Activated CD8-positive, alpha-beta memory T cell treated with anti-CD3 and anti-CD28 coated beads for 24 hours (primary cell): ENCODE results near the gene OLFM2.

ENCODE experiments used
- DNase-seq: peaks from one replicate; pipeline ENCODE4 v3.0.0-alpha.2; 2020

The OLFM2 gene

DNA sequence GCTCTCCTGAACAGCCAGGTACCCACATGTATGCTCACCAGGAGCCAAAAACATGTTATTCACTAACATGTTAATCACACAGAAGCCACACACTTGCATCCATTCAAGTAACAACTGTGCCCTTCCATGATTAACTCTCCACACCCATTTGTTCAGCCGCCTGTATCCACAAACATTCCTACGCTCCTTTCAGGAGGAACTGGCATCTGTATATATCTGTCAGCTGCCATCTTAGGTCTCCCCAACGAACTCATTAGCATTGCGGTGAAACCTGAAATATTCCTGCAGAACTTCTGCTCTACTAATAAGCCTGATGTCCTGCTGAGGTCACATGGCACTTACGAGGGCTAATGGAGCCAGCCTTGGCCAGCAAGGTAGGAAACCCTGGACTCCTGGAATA lies 33.0 kb downstream of the OLFM2 start:
- no peak for DNase-seq

DNA sequence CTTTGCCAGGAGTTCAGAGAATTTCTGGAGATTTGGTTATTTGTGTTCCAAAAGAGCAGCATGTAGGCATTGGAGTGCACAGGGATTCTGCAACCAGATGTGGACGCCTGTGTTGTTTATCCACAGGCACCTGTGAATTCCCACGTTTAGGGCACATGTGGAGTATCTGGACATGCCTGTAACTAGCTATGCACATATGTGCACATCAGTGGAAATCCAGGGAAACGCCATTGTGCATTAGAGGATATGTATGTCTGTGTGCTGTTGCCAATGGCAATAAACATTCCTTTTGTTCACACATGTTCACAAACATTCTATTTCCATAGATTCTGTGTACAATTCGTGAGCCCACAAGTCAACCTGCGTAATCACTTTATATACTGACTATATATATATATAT lies 34.7 kb downstream of the OLFM2 start:
- no peak for DNase-seq

DNA sequence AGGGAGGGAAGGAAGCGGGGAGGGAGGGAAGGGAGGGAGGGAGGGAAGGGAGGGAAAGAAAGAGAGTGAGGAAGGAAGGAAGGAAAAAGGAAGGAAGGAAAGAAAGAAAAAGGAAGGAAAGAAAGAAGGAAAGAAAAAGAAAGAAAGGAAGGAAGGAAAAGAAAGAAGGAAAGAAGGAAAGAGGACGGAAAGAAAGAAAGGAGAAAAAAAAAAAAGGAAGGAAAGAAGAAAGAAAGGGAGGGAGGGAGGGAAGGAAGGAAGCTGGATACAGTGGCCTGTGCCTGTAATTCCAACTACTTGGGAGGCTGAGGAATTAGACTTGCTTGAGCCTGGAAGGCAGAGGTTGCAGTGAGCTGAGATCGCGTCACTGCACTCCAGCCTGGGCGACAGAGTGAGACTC lies 35.3 kb downstream of the OLFM2 start:
- DNase-seq = no peak

DNA sequence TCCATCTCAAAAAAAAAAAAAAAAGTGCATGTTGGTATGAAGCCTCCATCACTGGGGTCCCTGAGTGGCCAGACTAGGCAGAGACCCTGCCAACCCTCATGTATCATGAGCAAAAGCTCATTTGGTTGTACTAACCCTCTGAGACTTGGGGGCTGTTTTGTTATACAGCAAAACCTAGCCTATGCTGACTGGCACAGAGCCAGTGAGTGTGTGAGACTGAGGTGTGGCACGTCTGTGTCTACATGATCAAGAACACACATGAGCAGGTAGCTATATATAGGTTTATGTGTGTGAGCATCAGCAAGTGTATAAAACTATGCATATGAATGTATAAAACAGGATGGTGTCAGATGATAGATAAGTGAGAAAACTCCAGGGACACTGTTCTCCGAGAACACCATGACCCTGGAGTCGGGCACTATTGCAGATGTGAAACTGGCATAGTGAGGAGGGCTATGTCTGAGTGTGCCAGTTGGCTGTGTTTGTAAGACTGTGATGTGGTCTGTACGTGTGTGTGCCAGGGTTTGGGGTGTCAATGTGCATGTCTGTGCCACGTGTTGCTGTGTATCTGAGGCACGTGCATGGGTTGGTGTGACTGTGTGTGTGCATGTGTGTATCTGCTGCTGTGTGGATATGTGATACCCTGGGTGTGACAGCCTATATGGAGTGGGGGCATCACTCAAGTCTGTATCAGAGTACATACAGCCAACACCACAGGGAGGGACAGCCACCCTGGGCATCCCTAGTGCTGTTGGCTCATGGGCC lies 44.5 kb downstream of the OLFM2 start:
- DNase-seq = no peak

DNA sequence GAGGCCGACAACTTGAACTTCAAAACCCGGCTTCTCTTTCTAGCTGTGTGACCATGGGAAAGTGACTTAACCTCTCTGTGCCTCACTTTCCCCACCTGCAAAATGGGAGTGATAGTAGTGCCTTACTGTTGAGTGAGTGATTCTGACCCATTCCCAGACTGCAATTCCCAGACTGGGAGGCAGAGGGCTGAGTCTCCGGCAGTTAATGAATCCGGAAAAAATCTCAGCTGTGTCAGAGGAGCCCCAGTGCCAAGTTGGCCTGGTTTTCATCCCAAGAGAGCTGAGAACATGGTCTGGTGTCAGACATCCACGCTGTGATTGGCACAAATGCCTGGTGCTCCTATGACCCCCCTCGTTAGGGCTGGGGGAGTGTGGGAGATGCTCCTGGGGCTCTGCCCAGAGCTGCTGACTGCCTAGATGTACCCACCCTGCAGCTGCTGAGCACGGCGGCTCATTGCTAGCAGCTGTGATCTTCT lies 51.2 kb downstream of the OLFM2 start:
- DNase-seq = no peak

DNA sequence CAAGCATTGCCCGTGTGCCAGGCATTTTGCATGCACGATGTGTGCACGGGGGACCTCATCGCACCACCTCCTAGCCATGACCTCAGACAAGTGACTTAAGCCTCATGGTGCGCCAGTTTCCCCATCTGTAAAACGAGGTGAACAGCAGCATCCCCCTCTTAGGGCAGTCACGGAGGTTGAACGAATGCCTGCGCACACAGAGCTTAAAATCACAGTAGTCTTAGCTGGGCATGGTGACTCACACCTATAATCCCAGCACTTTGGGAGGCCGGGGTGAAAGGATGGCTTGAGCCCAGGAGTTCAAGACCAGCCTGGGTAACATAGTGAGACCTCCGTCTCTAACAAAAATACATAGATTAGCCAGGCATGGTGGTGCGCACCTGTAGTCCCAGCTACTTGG lies 52.6 kb downstream of the OLFM2 start:
- no peak for DNase-seq

DNA sequence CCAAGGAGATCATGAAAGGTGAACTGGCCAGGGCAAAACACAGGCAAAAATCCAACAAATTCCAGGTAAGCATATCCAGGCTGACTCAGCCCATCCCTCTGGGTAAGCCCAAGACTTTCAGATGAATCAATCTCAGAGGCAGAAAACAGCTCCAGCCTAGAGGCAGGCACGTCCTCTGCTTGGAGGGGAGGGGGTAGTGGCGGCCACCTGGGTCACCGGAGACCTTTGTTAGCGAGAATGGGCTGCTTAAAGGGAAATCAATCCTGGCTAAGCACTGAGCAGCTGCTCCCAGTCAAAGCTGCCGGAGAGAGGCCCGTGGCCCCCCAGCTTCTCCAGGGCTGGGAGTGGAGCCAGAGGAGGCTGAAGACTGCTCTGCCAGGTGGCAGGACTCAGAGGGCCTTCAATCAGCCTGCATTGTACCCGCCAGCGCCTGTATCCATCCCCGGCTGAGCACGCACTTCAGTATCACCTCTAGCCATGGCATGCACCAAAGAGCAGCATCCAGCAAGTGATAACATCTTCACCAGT lies 53.0 kb downstream of the OLFM2 start:
- no peak for DNase-seq

DNA sequence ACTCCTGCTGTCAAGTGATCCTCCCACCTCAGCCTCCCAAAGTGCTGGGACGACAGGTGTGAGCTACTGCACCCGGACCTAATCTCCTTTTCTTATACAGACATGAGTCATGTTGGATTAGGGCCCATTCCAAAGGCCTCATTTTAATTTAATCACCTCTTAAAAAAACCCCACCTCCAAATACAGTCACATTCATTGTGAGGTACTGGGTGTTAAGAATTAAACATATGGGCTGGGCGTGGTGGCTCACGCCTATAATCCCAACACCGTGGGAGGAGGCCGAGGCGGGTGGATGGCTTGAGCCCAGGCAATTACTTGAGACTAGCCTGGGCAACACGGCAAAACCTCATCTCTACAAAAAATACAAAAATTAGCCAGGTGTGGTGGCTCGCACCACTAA lies 54.6 kb downstream of the OLFM2 start:
- no peak for DNase-seq

DNA sequence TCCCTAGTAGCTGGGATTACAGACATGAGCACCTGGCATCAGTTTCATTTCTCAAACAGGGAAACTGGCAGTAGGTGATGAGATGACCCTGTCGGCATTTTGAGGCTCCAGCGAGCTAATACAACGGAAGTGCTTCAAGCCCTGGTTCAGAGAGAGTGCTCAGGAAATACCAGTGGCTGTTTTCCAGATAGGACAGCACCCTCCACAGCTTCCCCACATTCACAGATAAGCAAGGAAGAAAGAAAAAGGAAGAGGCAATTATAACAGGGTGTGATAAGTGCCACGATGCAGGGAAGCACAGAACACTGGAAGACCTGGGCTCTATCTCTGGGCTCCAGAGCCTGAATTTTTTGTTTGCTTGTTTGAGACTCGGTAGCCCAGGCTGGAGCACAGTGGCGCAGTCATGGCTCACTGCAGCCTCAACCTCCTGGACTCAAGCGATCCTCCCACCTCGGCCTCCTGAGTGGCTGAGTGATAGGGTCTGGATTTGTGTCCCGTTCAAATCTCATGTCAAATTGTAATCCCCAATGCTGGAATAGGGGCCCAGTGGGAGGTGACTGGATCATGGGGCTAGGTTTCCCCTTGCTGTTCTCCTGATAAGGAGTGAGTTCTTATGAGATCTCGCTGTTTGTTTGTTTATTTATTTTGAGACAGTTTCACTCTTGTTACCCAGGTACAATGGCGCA lies 57.7 kb downstream of the OLFM2 start:
- no peak for DNase-seq

DNA sequence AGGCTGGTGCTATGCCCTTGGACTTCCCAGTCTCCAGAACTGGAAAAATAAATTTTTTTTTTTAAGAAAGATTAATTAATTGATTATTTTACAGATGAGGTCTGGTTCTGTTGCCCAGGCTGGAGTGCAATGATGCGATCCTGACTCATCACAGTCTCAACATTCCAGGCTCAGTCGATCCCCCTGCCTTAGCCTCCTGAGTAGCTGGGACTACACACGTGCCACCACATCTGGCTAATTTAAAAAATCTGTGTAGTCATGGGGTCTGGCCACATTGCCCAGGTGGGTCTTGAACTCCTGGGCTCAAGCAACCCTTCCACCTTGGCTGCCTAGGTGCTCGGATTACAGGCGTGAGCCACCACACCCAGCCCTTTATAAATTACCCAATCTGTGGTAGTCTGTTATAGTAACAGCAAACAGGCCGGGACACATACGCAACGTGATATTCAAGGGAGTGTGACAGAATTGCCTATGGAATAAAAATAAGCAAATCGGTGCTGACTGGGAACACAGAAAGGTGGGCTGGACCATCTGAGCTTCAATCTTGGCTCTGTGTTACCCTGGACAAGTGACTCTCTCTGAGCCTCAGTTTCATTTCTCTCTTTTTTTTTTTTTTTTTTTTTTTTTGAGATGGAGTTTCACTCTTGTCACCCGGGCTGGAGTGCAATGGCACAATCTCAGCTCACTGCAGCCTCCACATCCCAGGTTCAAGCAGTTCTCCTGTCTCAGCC lies 58.4 kb downstream of the OLFM2 start:
- no peak for DNase-seq

DNA sequence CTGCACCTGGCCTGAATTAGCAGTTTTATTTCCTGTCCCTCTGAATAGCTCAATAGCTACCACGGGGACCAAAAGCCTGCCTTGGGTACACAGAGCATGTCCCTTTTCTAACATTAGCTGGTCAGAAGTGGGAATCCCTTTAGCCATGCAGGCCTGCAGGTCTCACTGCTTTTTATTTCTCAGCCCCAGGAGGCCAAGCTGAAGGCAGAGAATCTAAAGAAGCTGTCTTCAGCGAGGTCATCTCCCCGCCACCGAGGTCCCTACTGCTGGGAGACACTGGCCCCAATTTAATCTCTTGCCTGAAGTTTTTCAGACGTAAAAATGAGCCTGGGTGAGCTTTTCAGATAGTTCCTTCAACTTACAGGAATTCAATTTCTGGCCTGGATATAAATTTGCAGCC lies 60.5 kb downstream of the OLFM2 start:
- no peak for DNase-seq

DNA sequence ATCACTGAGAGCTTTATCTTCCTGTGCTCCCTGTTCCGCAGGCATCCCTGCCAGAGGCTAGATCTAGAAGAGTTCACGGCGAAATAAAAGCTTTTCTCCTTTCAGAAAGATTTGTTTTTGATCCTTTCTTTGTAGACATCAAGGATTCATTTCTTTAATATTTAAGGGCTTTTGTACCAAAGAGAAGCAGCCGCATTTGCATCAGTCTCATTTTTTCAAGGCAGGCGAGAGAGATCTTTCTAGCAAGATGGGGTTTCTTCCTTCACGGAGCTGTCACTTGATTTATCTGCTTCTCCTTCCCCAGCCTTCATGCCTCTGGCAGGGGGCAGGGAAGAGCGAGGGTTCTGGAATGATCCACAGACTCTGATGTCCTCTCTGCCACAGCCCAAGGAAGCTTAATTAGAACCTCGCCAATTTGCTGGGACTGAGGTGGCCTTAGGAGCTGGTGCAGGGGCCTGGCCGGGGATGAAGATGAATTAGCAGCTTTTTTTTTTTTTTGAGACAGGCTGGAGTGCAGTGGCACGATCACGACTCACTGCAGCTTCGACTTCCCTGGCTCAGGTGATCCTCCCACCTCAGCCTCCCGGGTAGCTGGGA lies 61.2 kb downstream of the OLFM2 start:
- no peak for DNase-seq

DNA sequence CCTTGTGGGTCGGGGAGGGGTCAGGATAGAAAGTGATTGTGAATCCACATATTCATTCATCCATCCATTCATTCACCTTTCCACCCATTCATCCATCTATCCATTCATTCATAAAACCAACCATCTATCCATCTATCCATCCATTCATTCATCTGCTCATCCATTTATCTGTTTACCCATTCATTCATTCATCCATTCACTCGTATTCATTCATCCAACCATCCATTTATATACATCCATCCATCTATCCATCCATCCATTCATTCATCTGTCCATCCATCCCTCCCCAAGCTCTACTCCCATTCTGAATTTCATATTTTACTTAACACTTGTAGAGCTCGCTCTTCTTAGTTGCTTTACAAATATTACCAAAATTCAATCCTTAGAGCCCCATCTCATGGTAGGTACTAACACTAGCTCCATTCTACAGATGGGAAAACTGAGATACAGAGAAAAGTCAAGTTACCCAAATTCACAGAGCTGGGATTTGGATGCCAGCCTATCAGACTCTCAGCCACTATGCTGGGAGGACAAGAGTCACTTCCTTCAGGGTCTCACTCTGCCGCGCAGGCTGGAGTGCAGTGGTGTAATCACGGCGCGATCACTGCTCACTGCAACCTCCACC lies 63.6 kb downstream of the OLFM2 start:
- no peak for DNase-seq

DNA sequence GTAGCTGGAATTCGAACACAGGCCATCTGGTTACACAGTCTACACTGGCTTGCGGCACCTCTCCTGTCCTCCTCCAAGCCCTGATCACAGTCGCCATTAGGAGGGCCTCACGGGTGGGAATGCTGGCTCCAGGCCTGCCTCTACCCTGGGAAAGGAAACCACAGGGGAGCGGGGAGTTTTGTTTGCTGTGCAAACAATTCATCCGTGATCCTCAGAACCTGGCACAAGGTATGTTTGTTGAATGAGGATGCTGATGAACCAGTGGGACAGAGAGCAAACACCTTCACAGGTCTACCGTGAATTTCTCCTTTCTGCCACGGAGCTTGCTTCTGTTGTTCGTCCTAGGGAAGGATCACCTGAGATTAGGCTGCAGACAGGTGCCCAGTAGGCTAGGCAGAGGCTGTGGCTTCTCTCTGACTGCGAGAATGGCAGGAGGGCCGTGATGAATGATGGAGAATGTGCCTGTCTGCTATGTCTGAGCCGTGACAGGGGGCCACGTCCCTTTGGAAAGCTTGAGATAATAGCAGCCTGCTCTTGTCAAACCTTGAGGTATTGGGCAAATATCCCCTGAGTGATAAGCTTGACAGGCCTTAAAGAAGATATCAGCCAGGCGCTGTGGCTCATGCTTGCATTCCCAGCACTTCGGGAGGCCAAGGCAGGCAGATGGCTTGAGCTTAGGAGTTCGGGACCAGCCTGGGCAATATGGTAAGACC lies 64.5 kb downstream of the OLFM2 start:
- DNase-seq = no peak

DNA sequence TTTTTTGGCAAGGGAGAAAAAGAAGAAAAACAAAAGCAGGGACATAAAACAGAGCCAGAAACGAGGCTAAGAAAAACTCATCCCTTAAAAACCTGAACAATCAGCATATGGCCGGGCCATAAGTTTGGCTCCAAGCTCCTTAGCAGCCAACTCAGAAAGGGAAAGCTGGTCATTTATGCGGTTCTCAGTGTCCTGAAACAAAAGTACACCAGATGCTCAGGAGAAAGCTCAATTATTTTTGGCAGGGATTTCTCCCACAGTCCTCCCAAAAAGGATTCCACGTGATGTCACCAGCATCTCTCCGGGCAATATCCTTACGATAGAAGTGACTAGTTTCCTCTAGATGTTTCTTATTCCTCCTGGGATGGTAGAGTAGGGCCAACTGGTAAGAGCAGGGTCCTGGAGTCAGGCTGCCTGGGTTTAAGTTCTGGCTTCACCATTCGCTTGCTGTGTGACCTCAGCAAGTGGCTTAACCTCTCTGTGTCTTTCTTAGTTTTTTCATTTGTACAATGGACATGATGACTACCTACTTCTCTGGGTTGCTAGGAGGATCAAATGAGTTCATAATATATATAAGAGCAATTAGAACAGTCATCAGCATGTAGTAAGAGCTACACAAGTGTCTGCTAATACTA lies 67.2 kb downstream of the OLFM2 start:
- no peak for DNase-seq

DNA sequence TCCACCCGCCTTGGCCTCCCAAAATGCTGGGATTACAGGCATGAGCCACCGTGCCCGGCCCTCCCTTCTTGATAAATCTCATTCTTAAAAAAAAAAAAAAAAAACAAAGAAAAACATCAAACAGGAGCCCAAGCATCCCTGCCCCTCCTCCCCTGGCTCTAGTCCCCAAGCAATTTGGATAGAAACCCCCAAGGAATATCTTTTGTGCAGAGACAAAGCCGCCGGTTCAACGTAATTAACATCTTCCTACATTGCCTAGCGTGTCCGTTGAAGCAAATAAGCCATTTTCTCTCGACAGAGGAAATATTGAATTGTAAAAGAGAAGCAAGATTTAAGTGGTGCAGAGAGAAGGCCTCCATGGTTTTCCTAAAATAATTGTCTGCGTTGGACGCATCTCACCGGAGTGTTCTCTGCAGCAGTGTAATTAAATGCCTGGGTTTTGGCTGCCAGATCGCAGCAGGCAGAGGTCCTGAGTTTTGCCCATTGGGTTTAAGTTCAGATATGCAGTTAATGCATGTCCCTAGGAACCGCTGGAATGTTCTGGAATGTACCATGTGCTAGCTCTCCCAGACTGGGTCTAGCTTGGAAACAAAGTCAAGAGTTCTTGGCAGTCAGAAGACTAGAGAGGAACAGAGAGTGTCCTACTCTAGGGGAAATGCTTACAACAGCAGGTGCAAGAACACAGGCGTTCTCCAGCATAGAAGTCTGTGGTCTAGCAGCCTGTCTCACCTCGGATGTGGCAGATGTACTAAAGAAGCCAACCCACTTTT lies 70.4 kb downstream of the OLFM2 start:
- no peak for DNase-seq

DNA sequence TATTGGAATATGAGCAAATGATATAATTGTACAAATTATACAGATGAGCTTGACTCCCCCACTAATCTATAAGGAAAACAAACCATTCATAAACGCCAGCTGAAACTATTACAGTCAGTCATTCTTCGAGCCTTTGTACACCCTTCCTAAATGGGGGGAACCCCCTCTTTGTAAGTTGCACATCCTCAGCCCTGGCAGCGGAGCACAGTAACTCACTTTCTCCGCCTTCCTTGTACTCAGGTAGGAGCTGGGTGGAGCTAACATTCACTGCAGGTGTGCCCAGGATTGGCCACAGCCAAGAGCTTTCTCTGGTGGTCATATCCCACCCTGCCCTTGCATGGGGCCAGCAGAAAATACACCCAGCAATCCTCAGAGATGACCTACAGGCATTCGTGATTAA lies 72.6 kb downstream of the OLFM2 start:
- DNase-seq = no peak

DNA sequence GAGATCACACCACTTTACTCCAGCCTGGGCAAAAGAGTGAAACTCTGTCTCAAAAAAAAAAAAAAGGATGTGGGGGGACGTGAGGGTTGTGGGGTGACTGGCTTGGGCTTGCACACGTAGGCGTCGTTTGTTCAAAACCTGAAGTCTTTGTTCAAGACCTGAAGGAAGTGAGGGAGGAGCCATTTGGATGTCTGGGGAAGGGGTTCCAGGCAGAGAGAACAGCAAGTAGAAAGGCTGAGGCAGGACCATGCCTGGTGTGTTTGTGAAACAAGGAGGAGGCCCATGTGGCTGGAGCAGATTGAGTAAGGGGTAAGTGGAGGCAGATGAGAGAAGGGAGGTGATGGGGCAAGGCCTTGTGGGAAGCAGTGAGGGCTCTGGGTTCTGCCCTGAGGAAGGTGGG lies 73.4 kb downstream of the OLFM2 start:
- DNase-seq = no peak

DNA sequence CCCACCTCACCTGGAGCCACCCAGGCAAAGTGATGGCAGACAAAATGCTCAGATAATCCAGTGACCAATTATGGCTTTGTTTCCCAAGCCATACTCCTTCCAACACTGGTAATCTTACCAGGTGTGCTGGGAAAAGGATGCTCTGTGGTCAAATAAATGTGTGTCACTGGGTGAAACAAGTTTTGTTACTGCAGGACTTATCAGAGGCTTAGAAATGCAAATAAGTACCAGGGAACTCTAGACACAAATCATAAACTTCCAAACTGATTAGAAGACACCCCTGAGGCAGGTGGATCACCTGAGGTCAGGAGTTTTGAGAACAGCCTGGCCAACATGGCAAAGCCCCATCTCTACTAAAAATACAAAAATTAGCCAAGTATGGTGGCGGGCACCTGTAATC lies 74.8 kb downstream of the OLFM2 start:
- no peak for DNase-seq

DNA sequence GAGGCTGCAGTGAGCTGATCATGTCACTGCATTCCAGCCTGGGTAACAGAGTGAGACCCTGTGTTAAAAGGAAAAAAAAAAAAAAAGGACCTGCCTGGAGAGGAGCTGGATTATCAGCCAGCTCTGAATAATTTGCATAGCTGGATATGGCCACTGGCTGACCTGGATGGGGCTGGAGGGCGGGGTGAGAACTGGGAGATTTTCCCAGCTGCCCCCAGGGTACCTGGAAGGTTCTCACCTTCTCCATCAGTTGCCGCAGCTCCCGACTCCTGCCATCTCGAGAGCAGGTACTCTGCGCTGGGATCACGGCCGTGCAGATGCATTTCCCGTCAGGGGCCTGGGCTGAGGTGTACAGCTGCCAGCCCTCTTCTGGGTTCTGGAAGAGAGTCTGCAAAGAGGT lies 75.9 kb downstream of the OLFM2 start:
- DNase-seq = no peak

DNA sequence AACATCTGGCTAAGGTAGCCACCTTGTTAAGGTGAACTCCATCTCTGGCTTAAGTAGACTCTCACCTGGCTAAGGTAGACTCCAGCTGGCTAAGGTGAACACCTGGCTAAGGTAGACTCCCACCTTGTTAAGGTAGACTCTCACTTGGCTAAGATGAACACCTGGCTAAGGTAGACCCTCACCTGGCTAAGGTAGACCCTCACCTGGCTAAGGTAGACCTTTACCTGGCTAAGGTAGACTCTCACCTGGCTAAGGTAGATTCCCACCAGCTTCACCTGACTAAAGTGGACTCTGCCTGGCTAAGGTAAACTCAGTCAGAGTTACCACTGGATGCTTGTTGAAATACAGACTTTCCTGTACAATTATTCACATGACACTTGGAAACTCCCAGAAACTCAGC lies 77.5 kb downstream of the OLFM2 start:
- no peak for DNase-seq
